ENCODE data around the gene SEPTIN14.
"Not testable (repeated sequence)": the region's sequence is repeated elsewhere in the genome, so short reads cannot be mapped to it uniquely, and the experiment has no call there.

Gene SEPTIN14

DNA sequence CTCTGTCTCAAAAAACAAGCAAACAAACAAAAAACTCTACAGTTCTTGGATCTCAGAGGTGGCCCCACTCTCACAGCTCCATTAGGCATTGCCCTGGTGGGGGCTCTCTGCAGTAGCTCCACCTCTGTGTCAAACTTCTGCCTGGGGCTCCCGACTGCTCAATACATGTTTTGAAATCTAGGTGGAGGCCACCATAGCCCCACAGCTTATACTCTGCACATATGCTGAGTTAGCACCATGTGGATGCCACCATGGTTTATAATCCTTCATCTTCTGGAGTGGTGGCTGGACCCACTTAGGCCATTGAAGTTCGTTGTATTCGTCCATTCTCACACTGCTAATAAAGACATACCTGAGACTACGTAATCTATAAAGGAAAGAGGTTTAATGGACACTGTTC, 78.4 kb downstream of the SEPTIN14 start:
- DNase-seq (ENCODE audit: low spot score) = no peak

DNA sequence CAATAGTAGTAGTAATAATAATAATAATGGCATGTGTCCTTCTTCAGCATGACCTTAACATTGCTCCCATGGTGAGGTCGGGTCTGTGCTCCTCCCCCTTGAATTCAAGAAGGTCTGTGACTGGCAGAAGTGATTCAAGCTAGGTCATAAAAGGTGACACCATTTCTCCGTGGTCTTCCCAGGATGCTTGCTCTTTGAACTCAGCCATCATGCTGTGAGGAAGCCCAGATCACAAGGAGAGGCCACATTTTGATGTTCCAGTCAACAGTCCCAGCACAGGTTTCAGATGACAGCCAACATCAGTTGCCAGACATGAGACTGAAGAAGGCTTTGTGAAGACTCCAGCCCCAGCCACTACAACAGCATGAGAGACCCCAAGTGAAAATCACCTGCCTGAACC, 83.9 kb downstream of the SEPTIN14 start:
- no peak for DNase-seq (ENCODE audit: low spot score)

DNA sequence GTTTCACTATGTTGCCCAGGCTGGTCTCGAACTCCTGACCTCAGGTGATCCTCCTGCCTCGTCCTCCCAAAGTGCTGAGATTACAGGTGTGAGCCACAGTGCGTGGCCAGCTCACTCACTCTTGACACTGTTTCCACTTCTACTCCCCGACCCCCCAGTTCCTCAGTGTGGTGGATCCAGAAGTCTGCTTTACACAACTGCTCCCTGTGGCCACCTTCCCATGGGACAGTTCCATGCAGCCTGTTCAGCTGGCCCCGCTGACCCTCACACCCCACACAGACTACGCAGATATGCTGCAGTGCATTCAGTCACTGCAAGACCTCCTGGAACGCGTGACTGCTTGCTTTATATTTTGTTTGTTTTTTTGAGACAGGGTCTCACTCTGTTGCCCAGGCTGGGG, 86.4 kb downstream of the SEPTIN14 start:
- DNase-seq (ENCODE audit: low spot score) = no peak

DNA sequence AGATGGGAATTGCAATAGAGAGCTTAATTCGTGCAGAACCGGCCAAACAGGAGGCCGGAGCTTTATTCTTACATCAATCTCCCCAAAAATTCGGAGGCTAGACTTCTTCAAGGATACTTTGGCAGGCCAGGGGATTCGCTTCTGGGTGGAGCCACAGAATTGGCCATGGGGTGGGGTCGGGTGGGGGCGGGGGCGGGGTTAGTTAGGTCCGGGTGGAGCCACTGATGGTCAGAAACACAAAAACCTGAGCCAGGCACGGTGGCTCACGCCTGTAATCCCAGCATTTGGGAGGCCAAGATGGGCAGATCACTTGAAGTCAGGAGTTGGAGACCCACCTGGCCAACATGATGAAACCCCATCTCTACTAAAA, 87.5 kb downstream of the SEPTIN14 start:
- no peak for DNase-seq (ENCODE audit: low spot score)

DNA sequence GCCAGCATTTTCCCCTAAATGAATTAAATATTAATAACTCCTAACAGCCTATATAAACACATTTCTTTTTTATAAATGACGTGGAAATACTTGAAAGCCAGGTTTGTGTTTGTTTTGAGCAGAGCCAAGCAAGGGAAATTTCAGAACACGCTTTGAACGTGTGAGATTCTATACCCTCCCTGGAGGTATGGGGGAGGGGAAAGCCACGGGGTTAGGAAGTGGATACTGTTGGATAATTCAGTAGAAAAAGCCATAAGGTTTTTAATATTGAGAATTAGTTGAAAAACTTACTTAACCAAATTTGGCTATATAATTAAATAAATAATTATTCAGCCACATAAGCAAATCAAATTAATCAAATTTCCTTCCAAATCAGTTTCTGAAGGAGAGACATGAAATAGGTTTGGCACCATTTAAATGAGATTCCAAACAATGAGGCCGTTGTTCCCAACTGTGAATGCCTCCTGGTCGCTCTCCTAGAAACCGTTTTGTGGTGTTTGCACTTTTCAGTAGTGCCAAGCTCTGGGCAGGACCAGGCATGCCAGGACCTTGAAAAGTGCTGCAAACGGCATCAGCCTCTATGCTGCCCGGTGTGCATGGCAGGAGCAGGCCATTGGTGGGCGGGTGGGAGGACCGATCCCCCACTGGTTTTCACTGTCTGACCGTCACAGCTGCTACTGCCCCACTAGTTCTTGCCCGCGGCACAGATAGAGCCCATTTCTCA, 88.1 kb downstream of the SEPTIN14 start:
- DNase-seq (ENCODE audit: low spot score) = no peak

DNA sequence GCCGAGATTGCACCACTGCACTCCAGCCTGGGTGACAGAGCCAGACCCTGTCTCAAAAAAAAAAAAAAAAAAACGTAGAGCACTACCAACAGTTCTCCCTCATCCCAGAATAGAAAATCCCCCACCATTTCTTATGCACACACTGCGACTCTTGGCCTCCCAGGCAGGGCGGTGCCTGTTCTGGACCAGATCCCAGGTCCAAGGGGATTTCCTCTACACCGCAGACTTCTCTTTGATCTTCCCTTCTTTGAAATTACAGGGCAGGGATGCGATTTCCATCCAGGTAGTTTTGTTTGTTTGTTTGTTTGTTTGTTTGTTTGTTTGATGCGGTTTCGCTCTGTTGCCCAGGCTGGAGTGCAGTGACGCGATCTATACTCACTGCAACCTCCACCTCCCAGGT, 91.8 kb downstream of the SEPTIN14 start:
- DNase-seq (ENCODE audit: low spot score) = no peak

DNA sequence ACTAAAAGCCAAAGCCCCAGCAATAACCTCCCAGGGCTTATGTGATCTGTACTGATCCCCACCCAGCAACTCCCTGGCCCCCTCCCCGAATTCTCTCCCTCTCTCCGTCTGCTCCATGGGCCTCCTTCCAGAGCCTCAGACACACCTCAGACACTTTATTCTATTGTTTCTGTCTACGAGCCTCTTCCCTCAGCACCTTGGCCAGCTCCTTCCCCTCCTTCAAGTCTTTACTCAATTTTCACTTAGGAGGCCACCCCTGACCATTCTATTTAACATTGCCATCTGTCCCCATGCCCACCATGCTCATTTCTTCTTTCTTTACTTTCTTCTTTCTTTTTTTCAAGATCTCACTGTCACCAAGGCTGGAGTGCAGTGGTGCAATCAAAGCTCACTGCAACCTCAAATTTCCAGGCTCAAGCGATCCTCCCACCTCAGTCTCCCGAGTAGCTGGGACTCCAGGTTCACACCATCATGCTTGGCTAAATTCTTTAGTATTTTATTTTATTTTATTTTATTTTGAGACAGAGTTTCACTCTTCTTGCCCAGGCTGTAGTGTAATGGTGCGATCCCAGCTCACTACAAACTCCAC, 109.2 kb downstream of the SEPTIN14 start:
- DNase-seq (ENCODE audit: low spot score) = not testable (repeated sequence)

DNA sequence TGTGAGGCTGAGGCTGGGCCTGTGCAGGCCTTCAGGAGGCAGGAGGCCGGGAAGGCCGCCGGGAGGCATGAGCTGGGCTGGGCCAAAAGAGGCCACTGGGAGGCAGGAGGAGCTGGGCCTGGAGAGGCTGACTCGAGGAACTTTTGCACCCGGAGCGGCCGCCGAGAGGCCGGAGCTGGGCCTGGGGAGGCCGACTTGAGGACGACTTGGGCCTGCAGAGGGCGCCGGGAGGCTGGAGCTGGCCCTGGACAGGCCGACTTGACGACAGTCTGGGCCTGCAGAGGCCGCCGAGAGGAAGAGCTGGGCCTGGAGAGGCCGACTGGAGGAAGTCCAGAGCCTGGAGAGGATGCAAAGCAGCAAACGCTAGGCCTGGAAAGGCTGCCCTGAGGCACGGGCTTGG, 117.8 kb downstream of the SEPTIN14 start:
- not testable (repeated sequence) for DNase-seq (ENCODE audit: low spot score)

Measured in hematopoietic multipotent progenitor cell treated with erythropoietin and hydrocortisone succinate and interleukin-3 and kit ligand, for 15 days (in vitro differentiated cells).